ACHN (cell line): ENCODE data around the gene FBN2.
"Not testable (repeated sequence)": the region's sequence is repeated elsewhere in the genome, so short reads cannot be mapped to it uniquely, and the experiment has no call there.

Source experiments
- DNase-seq: peaks from one replicate; pipeline ENCODE4 v3.0.0-alpha.2; 2015
- in situ Hi-C: cut with HindIII; loops from 2 replicates; pipeline ENCODE4 v1.10.0; 2017; ENCODE audit warnings: low sequenced_read_pairs, low pct_ligation_motif_present, low pct_unique_long_range_greater_than_20kb

FBN2 gene

DNA sequence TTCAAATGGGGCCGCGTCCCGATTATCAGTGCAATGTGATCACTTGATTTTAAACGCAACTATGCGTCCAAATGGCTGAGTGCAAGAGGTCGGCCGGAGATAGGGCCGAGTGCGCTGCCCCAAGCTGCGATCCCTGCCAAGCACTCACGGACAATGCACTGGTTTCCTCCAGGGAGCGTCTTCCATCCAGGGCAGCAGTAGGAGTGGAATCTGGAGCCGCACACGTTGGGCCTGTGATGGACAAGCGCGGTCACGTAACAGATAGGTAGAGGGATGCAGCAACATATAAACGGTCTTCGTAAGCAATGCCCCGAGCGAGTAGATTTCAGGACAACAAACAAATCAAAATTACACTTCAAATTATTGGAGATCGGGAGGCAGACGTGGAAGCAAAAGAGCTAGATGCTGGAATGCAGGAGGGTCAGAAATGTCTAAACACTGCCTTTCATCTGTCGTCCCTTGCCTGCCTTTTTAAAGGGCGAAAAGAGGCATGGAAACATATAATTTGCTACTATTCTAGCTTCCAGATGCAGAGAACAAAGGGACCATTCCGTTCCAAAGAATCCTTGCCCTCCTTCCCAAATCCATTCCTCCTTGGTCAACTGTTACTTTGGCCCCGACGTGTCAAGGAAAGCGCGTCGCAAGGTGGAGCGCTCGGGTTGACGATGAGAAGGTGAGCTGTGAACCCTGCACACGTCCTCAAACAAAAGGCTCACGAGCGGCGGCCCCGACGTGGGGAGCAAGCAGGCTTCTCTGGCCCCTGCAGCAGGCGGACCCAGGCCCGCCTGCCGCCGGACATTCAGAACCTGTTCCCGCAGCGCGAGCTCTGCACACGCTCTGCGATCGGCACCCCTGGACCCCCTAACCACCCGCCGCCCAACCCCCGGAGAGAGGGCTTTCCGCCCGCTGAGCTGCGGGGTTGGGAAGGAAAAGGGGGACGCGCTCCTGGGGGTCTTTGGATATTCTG lies 1.5 kb downstream of the FBN2 start:
- DNase-seq, result no peak
- in situ Hi-C loops, result no loop called here

DNA sequence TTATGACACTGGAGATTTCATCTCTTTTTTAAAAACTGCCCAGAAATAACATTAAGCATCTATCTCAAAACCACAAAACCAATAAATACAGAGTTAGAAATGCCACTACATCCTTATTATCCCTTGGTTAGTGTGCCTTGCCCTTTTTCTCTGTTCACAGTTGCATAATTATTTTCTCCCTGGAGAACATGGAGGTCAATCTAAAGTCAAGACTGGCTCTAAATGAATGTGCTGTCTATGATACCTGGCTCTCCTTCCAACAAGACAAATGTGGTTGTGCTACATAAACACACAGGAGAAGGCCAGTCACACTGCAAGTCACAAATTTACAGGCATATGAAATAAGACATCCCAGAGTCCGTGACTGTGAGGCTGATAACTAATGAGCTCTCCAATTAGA lies 2.8 kb downstream of the FBN2 start:
- DNase-seq, result no peak
- in situ Hi-C loops, result no loop called here

DNA sequence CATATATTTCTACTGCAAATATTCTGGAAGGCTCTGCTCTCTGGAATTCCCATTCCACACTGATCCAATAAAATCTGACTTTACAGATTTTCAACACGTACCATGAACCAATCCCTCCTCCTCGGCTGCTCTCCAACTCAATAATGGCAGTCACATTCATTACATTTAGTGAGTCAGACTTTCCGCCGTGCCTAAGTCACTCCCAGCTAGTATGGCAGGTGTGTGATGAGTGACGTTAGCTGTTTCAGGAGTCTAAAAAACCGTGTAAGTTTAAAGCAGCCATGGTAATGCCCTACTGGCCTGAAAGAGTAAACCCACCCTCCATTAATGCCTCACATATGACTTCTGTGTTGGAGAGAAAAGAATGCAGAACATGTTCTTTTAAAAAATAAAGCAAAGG lies 3.3 kb downstream of the FBN2 start:
- in situ Hi-C loops, result no loop called here
- no peak for DNase-seq

DNA sequence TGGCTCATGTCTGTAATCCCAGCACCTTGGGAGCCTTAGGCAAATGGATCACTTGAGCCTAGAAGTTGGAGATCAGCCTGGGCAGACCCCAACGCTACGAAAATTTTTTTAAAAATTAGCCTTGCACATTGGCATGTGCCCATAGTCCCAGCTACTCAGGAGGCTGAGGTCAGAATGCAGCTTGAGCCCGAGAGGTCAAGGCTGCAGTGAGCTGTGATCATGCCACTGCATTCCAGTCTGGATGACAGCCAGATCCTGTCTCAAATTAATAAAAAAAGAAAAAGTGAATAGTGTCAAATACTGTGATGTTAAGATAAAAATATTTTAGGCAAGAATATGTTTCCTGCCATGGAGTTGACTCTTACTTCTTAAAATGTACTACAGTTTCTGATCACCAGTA lies 5.3 kb downstream of the FBN2 start:
- in situ Hi-C loops, result no loop called here
- no peak for DNase-seq

DNA sequence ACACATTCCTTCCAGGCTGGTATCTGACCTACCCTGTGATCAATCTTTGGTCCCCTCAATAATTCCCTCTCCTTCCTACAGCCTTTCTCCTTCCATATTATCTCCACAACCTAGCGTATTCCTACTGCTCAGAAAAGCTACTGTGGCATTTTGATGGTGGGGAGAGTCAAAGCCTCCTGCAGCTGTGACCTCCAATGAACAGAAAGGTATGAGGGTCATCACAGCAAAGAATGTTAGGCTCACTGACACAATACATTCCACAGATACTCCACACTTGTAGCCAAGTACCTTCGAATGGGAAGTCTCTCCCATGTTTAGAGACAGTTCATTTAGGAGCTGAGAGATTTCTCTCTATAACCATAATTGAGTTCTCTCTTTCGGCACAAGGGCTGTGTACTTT lies 5.9 kb downstream of the FBN2 start:
- in situ Hi-C loops, result no loop called here
- no peak for DNase-seq

DNA sequence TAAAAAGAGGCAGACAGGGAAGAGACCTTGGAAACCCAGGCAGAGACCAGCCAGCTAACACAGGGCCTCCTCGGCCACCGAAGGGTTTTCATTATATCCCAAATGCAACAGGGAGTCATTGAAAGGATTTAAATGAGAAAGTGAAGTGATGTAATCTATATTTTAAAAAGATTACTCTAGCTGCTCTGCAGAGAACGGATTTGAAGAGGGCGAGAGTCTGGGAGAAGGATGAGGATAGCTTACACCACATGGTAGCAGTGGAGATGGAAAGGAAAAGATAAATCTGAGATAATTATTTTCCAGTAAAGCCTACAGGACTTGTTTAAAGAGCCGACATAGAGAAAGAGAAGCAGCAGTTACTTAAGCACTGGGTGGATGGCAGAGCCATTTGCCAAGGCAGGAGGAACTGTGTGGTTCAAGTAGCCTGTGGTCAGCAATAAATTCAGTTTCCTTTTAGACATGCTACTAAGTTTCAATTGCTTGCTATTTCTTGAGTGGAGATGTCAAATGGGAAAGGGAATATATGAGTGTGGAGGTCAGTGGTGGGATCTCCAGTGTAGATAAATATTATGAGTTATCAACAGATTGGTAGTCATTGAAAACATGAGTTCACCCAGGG lies 9.3 kb downstream of the FBN2 start:
- in situ Hi-C loops, result no loop called here
- no peak for DNase-seq

DNA sequence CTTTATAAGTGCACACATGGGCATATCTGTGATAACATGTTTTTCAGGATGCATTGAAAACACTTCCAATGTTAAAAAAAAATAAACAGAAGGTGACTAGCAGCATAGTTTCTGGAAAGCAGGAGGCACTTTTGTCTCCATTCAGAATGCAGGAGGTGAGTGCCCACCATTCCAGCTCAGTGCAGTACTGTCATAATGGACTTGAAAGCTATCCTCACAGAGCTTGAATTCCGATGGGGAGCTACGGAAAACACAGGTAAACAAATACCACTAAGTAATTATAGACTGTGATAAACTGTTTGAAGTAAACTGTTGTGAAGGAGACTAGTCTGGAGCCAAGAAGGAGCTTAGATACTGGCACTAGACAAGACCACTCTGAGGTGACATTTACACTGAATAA lies 9.9 kb downstream of the FBN2 start:
- in situ Hi-C loops, result no loop called here
- DNase-seq, result no peak

DNA sequence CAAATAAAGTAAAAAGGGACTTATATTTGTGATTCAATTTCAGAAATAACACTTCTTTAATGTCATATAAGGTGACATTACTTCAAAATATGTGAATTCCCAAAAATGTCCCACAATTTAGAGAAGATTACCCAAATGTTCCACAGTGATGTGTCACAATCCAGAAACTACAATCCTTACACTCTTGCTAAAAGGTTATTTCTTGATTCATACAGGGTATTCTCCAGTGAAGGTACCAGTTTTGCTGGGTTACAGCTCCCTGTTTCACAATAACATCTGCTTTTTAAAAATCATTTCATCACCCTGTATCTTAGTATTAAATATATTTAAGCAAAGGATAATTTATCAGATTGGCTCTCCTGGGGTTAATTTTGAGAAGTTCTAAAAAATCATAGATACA lies 11.0 kb downstream of the FBN2 start:
- in situ Hi-C loops, result no loop called here
- DNase-seq, result no peak

DNA sequence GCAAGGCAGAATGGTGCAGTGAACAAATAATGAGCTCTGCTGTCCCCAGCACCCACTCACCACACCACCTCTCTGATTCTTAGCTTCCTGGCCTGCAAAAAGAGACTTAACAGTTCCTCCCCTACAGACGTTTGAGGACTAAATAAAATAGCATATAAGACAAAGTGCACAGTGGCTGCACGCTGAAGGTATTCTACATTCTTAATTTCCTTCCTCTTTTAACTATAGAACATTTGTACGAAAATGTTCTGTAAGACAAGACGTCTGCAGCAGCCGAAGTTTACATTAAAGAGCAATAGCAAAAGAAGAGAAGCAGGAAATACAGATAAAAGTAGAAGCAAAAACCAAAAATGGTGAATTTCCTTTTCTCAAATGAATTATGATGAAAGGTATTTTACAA lies 15.7 kb downstream of the FBN2 start:
- DNase-seq, result no peak
- in situ Hi-C loops, result no loop called here

DNA sequence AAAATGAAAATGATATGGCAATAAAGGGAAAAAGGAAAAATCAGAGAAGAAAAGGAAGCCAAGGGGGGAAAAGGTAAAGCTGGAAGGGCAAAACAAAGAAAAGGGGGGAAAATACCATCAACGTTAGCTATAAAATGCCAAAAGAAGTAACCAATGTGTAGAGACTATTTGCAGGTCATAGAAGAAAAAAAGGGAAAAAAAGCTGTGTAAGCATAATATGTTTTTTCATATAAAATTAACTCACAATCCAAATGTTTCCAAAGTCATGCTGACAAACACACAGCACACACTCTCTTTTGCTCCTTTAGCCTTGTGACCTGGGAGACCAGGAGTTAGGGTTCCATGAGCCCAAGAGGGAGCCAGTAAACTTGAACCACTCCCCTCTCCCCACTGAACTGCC lies 18.2 kb downstream of the FBN2 start:
- no peak for DNase-seq
- in situ Hi-C loops, result no loop called here

DNA sequence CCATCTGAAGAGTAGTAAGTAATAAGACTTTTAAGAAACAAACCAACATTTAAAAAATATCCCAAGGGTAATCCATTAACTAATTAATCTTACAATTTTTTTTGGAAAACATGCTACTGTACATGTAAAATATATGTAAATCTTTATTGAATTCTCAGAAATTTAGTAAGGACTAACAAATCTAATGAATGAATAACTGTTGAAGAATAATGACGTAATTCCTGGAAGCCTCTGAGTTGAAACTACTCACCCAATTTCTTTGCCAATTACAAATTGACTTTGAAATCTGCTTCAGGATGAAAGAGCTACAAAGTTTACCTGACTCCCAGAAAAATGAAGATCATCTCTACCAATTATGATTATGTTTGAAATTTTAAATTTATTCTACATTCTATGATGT lies 21.1 kb downstream of the FBN2 start:
- DNase-seq, result no peak
- in situ Hi-C loops, result no loop called here

DNA sequence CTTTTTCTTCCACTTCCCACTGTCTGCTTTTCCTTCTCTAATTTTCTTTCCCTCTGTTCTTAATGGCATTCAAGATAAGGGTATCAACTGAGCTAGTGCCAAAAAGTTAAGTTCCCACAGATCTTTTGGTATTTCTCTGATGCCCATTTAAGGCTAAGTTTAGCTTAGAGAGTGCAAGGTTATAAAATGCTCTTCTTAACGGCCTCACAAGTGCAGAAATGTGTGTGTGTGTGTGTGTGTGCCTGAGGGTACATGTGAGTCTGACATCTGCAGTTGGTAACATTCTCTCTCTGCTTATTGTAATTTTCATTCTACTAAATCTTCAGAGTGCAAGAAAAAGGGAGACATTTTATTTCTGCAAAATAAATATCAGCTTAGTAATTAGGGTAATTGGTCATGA lies 24.2 kb downstream of the FBN2 start:
- in situ Hi-C loops, result no loop called here
- DNase-seq, result no peak

DNA sequence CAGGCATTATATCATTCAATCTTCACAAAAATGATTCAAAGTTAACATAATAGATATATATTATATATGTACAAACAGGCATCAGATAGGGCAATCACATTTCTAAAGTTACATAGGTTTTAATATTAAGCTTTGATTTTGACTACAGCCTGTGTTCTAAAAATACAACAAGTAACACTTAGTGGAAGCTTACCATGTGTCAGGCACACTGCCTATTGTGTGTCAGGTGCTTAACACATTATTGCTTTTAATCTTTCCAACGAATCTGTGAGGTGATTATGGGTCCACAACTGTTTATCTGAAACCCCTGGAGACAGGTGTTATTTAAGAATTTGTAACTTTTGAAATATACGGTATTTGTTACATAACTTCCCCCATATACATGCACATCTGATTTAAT lies 25.2 kb downstream of the FBN2 start:
- DNase-seq, result no peak
- in situ Hi-C loops, result no loop called here

DNA sequence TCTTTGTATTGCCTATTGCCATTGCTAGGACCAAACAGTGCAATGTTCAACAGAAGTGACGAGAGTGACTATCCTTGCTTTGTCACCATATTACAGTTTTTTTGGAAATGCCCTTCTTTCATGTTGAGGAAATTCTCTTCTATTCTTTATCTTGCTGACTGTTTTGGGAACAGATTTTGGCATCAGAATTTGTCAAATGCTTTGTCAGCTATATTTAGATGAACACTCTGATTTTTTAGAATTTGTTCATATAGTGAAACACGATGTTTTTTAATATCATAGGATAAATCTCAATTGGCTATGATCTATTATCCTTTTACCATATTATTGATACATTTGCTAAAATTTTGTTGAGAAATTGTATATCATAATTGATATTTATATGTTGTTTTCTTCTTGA lies 31.4 kb downstream of the FBN2 start:
- DNase-seq, result no peak
- in situ Hi-C loops, result no loop called here

DNA sequence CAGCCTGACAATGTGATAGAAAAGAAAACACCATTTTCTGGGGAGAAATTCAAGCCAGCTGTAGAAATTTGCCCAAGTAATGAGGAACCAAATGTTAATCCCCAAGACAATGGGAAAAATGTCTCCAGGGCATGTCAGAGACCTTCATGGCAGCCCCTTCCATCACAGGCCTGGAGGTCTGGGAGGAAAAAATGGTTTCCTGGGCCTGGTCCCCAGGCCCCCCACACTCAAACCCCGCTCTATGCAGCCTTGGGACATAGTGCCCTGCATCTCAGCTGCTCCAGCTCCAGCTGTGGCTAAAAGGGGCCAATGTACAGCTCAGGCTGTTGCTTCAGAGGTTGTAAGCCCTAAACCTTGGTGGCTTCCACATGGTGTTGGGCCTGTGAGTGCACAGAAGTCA lies 34.3 kb downstream of the FBN2 start:
- DNase-seq, in situ Hi-C loops: not testable (repeated sequence)

DNA sequence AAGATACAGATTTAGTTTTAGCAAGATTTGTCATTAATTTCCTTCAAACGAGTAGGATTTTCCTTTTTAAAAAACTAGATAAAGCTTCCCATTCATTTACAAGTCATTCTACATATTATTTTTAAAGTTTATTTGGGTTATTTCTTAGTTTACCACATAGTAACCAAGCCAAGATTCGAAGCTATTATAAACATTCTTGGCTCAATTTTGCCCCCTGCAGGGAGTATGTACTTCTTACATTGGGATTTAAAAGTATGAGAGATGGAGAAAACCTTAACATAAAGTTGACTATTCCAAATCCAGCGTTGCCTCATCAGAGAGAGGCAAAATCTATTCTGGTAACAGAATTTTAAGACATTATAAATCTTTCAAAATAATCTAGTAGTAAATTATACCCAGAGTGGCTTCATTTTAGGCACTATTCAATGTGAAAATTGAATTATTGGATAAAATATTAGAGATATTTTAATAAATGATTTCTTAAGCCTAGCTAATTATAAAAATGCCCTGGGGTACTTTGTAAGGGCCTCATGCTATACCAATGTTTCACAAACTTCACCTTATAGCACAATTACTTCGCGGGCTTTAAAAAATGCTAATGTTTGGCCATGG lies 39.1 kb downstream of the FBN2 start:
- peak; percentile 55 for DNase-seq
- in situ Hi-C loops, result no loop called here

DNA sequence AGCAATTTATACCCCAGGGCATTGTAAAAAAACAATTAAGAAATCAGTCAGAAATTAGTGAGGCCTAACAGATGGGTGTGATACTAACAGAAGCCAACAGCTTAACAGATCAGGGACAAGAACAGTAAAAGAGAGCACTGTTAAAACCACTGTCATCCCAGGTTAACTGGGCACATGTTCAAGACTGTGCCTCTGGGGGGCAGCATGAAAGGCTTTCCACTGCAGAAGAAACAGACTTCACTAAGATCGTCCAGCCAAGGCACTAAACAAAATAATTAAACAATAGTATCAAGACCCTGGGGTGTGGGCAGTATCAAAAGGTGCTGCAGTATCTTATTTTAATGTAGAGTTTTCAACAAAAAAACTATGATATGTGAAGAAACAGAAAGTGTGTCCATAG lies 43.5 kb downstream of the FBN2 start:
- in situ Hi-C loops, result no loop called here
- peak; percentile 1 for DNase-seq

DNA sequence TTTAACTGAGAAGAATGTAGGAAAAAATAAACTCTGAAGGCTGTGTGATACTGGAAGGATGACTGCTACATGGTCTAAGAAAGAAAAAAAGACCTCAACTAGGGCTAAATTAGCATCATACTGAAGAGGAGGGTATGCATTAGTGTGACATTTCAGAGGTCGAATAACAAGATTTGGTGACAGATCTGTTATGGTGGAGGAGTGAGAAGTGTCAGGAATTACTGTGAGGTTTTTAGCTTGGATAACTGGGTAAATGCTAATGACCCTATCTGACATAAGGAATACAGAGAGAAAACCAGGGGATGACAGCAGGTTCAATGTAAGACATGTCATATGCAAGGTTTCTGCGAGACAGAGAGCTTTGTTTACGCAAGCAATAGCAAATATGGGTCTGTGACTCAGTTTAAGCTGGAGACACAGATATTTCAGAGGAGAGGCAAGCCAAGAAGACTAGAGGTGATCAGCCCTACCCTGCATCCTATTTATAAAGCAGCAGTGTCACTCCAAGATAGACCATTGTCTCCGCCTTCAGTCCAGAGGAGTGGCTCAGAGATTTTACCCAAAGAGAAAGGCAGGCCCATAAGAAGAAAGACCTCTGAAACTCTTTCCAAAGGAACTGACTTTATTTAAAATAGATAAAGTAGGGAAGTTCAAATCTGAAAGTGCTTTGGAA lies 44.3 kb downstream of the FBN2 start:
- no peak for DNase-seq
- in situ Hi-C loops, result no loop called here

DNA sequence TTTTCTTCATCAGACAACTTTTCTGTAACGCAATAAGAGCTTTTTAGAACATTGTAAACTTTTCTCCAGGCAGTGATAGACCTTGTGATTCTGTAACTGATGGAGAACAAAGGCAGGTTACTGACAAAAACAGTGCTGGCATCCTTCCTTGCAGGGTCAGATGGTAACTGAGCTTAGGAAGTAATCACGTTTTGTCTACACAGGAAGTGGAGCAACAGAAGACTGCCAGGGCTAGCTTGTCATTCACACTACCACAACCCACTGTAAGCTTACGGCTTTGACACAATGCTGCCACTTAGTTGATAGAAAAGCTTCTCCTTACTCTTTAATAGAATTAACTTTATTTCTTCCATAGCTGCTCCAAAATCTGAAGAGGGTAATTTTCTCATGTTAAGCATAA lies 46.8 kb downstream of the FBN2 start:
- DNase-seq, result no peak
- in situ Hi-C loops, result no loop called here
